Fibroblast of the aortic adventitia (primary cell): ENCODE data around the gene CYSTM1. TPM values are rescaled to one million over a fixed set of nuclear protein-coding genes. Genes with fewer than 3 reads are reported as not detected.

ENCODE experiments used
- DNase-seq: peaks from one replicate; pipeline ENCODE4 v3.0.0-alpha.2; 2010; ENCODE audit warnings: low read depth
- H3K4me3 ChIP-seq: 2 replicates; pipeline ENCODE4 v1.5.1; 2011; ENCODE audit warnings: low read depth, mild to moderate bottlenecking, control low read depth, low read length, moderate library complexity
- total RNA-seq: library from RNA; depleted of rRNA; stranded (reverse); fragments of >200 nt; gene quantifications from 2 replicates; pipeline ENCODE4 v1.2.3, GENCODE V29; 2012; ENCODE audit warnings: low replicate concordance
- TF ChIP-seq, protein P1 (sequence below): IDR thresholded peaks from 2 replicates; pipeline ENCODE4 v1.5.1; 2011; ENCODE audit warnings: mild to moderate bottlenecking, low read length, control low read depth, inconsistent platforms; ENCODE audit not compliant: insufficient read depth

CYSTM1 gene
- total RNA-seq, 1 donor = 43.4 TPM

- H3K4me3 ChIP-seq = no peak overlapping the region
- DNase-seq = no peak
- TF ChIP-seq, protein P1, sequence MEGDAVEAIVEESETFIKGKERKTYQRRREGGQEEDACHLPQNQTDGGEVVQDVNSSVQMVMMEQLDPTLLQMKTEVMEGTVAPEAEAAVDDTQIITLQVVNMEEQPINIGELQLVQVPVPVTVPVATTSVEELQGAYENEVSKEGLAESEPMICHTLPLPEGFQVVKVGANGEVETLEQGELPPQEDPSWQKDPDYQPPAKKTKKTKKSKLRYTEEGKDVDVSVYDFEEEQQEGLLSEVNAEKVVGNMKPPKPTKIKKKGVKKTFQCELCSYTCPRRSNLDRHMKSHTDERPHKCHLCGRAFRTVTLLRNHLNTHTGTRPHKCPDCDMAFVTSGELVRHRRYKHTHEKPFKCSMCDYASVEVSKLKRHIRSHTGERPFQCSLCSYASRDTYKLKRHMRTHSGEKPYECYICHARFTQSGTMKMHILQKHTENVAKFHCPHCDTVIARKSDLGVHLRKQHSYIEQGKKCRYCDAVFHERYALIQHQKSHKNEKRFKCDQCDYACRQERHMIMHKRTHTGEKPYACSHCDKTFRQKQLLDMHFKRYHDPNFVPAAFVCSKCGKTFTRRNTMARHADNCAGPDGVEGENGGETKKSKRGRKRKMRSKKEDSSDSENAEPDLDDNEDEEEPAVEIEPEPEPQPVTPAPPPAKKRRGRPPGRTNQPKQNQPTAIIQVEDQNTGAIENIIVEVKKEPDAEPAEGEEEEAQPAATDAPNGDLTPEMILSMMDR = no peak
Observed at GRCh38 chr5:140243706-140244250, 68.8 kb downstream of the CYSTM1 start.

- peak; percentile 87 for DNase-seq
- TF ChIP-seq, protein P1 = peak; percentile 79
- no peak overlapping the region for H3K4me3 ChIP-seq
Observed at GRCh38 chr5:140244525-140245025, 69.6 kb downstream of the CYSTM1 start.

DNA sequence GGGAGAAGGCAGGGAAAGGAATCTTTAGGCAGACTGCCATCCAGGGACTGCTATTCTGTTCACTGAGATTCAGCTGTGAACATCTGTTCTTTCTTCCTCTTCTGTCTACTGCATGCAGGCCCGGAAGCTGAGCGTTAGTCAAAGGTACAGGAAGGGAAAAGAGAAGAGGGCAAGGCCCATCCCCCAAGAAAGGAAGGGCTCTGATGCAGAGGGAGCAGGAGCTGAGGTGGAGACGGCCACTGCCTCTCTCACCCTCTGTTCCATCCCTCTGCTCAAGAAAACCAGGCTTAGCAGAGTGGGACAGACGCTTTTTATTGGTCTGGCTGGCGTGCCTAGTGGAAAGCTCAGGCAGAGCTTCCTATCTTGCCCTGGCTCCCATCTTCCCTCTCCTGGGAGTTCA is 70.4 kb downstream of the CYSTM1 start:
- TF ChIP-seq, protein P1 = no peak
- H3K4me3 ChIP-seq = no peak overlapping the region
- DNase-seq = no peak

DNA sequence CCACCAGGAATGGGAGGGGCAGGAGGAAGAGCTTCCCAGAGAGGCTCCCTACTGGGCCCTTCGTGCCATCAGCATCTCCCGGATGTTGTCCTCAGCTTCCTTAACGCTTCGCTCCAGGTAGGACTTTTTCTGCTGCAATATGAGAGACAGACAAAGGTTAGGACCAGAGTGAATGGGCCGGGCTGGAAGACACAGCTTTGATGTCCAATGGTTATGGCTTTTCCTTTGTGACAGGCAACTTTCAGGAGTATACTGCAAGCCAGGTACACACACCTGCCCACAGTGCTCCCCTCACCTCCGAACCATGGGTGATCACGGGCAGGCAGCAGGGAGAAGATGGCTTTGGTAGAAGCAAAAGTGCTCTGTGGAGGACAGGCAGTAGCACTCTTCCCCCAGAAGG is 70.9 kb downstream of the CYSTM1 start:
- no peak for DNase-seq
- TF ChIP-seq, protein P1 = no peak

DNA sequence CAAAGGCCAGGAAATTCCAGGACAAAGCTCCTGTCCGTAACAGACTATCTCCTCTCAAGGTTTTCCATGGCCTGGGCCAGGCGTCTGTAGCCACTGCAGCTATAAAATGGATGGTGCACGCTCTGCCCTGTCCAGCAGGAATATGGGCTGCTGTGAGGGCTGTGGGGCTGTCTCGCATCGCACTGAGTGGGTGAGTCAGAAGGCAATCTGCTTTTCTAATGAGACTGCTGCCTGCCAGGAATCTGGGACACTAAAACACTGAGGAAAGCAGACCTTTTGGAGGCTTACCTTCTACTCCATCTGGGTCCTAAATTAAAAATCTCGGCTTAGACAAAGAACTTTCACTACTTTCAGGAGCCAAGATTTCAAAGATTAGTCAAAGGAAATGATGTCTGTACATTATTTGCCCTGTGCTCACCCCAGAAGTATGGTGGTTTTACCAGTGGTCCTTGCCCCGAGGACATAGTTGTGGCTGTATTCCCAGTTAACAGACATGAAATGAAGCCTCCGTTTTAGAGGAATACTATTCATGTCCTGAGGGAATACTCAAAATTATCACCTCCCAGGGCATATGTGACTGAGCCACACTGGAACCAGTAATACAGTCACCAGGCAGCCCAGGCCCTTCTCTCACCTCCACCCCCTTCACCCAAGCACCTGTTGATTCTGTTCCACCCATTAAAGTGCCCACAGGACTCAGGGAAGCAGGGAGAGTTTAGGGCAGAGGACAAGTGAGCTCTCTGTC is 71.6 kb downstream of the CYSTM1 start:
- DNase-seq = peak; percentile 71
- TF ChIP-seq, protein P1 = peak; percentile 34
- H3K4me3 ChIP-seq = no peak overlapping the region

More for the DNA sequence above, 70.9 kb downstream of the CYSTM1 start:
- H3K4me3 ChIP-seq = no peak overlapping the region

DNA sequence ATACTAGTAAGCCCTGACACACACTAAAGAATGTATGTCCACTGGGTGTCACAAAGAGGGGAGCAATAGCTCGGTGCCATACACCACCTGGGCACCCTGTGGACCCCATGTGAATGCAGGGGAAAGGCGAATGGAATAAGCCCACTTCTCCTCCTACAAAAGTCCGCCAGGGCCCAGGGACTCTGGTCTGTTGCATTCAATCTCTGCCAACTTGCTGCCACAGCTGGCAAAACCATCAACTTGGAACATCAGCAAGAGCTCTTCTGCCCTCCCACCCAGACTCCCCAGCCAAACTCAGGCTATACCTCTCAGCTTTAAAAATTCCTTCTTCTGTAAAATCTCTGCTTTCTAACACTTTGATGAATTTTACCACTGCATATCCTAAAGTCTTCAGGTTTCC is 73.4 kb downstream of the CYSTM1 start:
- DNase-seq = no peak
- TF ChIP-seq, protein P1 = no peak
- H3K4me3 ChIP-seq = no peak overlapping the region
